Sigmoid colon (tissue), 4 donors: ENCODE data around the gene EFHC2.

Experiments used
- POLR2A ChIP-seq, 2 donors: fragments of 450-650 bp; IDR thresholded peaks; one replicate each; pipeline ENCODE4 v1.6.1; 2016; ENCODE audit warnings: antibody characterized with exemption in 2 of 2, mild to moderate bottlenecking in 2 of 2, moderate library complexity in 2 of 2
- POLR2AphosphoS5 ChIP-seq, 4 donors: sonication (generic); formaldehyde crosslinking; IDR thresholded peaks; one replicate each; pipeline ENCODE4 v1.6.1; 2017; ENCODE audit warnings: antibody characterized with exemption in 4 of 4
- TF ChIP-seq, protein P1 (sequence below), 4 experiments: fragments of 450-650 bp in 3 of 4; fragments of 200-600 bp in 1 of 4; IDR thresholded peaks; one replicate each; pipeline ENCODE4 v1.5.1; 2016 to 2019; ENCODE audit warnings: antibody characterized with exemption in 4 of 4, mild to moderate bottlenecking in 3 of 4, moderate library complexity in 2 of 4

DNA sequence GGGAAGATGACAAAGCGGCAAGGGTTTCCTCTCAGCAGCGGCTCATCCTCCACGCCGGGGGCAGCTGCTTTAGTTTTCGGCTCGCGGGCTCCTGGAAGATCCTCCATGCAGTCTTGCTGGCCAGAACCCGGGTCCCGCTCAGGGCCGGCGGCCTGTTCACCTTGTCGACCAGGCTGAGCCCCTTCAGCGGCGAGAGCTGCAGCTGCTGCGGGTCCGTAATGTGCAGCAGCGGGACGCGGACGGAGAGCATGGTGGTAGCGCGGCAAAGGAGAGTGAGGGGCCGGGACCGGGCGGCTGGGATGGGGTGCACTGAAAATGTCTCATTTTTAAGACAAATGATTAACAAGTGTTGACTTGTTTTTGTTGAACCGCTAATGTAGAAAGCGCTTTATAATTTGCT lies 33.2 kb downstream of the EFHC2 start:
- TF ChIP-seq, protein P1, sequence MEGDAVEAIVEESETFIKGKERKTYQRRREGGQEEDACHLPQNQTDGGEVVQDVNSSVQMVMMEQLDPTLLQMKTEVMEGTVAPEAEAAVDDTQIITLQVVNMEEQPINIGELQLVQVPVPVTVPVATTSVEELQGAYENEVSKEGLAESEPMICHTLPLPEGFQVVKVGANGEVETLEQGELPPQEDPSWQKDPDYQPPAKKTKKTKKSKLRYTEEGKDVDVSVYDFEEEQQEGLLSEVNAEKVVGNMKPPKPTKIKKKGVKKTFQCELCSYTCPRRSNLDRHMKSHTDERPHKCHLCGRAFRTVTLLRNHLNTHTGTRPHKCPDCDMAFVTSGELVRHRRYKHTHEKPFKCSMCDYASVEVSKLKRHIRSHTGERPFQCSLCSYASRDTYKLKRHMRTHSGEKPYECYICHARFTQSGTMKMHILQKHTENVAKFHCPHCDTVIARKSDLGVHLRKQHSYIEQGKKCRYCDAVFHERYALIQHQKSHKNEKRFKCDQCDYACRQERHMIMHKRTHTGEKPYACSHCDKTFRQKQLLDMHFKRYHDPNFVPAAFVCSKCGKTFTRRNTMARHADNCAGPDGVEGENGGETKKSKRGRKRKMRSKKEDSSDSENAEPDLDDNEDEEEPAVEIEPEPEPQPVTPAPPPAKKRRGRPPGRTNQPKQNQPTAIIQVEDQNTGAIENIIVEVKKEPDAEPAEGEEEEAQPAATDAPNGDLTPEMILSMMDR (IDR thresholded peaks at IDR 0.05) = no peak
- TF ChIP-seq POLR2A (IDR thresholded peaks at IDR 0.05) (no peak), POLR2AphosphoS5 (IDR thresholded peaks at IDR 0.05) (no peak)
